ENCODE data around the gene ADAMTS3. TPM values are rescaled to one million over a fixed set of nuclear protein-coding genes. Genes with fewer than 3 reads are reported as not detected.

ADAMTS3 gene
- total RNA-seq, 2 donors from 2014 or later, result 1.2 to 2.8 TPM

DNA sequence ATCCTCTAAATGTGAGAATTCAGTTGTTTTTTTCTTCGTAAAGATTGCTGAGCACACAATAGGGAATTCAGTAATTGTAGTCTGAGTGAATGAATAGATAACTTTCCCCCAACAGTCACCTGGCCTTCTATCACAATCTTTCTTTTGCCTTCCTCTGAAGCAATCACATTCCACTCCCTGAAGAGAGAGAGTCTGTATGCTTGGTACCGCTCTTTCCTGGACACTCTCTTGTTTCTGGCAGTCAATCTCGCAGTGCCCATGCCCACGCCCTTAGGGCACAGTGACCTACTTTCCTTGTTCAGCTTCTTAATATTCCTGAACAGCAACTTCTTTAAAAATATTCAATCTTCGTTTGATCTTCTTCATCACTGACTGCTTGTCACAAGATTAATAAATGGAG is 255.9 kb downstream of the ADAMTS3 start:
- no peak for DNase-seq (ENCODE audit: low spot score)
- Histone ChIP-seq H3K36me3 (no peaks in the 10 kb centered on the region), H3K27ac (peak overlapping the region; percentile 54 to 74), H3K4me1 (peaks cover 0 to 20% of the 10 kb centered on the region in 2 donors), H3K27me3 (no peaks in the 10 kb centered on the region), H3K4me3 (no peak overlapping the region), H3K9me3 (no peaks in the 10 kb centered on the region)
- TF ChIP-seq, protein P1, sequence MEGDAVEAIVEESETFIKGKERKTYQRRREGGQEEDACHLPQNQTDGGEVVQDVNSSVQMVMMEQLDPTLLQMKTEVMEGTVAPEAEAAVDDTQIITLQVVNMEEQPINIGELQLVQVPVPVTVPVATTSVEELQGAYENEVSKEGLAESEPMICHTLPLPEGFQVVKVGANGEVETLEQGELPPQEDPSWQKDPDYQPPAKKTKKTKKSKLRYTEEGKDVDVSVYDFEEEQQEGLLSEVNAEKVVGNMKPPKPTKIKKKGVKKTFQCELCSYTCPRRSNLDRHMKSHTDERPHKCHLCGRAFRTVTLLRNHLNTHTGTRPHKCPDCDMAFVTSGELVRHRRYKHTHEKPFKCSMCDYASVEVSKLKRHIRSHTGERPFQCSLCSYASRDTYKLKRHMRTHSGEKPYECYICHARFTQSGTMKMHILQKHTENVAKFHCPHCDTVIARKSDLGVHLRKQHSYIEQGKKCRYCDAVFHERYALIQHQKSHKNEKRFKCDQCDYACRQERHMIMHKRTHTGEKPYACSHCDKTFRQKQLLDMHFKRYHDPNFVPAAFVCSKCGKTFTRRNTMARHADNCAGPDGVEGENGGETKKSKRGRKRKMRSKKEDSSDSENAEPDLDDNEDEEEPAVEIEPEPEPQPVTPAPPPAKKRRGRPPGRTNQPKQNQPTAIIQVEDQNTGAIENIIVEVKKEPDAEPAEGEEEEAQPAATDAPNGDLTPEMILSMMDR (IDR thresholded peaks at IDR 0.05), result no peak

DNA sequence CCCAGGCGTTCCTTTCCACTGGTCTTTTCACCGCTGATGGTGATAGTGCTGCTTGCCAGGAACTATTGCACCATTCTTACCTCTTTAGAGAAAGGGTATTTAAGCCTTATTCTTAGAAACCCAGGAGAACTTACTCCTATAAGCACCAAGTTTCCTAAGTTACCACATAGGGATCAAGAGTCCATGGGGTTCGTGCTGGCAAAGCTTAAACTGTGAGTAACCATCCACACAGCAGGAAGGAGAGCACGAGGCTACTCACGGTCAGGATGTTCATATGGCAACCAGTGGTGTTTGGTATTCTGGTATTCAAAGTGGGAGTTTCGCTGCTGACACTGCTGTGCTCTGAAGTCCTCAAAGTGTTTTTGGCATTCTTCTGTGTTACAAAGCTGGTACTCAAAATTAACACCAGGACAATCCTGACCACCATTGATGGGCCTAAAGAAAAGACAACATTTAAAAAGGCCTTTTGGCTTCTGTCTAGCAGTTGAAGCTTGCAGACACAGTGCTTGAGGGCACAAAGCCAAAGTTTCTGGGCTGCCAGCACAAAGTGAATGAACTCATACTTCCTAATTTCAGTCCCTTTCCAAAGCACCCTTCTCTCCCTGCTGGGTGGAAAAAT is 256.9 kb downstream of the ADAMTS3 start:
- H3K36me3 ChIP-seq, result no peaks in the 10 kb centered on the region
- H3K27me3 ChIP-seq, result no peaks in the 10 kb centered on the region
- no peaks in the 10 kb centered on the region for H3K9me3 ChIP-seq
- peak overlapping the region; percentile 54 to 74 for H3K27ac ChIP-seq
- no peak overlapping the region for H3K4me3 ChIP-seq
- H3K4me1 ChIP-seq, result peaks cover 0 to 20% of the 10 kb centered on the region in 2 donors
- TF ChIP-seq, protein P1 (IDR thresholded peaks at IDR 0.05), result no peak
- peak; percentile 84 for DNase-seq (ENCODE audit: low spot score)

DNA sequence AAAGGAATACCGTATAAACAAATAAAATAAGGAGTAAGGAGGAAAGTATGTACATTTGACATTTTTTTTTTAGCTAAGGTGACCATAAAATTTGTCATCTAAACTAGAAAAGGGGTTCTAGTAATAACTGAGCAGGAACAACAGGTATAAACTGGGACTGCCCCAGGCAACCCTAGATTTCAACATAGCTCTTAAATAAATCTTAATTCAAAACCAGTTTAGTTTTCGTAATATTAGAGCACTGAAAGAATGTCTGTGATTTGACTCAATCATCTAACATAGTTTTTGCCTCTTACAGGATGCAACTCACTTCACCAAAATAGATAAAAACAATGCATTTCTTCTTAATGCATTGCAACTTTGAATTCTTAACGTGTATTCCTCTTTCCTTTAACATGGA is 257.7 kb downstream of the ADAMTS3 start:
- TF ChIP-seq, protein P1 (IDR thresholded peaks at IDR 0.05), result no peak
- Histone ChIP-seq H3K4me3 (no peak overlapping the region), H3K4me1 (peaks cover 0 to 20% of the 10 kb centered on the region in 2 donors), H3K36me3 (no peaks in the 10 kb centered on the region), H3K27ac (peak overlapping the region; percentile 54 to 74), H3K9me3 (no peaks in the 10 kb centered on the region), H3K27me3 (no peaks in the 10 kb centered on the region)
- DNase-seq (ENCODE audit: low spot score), result no peak

DNA sequence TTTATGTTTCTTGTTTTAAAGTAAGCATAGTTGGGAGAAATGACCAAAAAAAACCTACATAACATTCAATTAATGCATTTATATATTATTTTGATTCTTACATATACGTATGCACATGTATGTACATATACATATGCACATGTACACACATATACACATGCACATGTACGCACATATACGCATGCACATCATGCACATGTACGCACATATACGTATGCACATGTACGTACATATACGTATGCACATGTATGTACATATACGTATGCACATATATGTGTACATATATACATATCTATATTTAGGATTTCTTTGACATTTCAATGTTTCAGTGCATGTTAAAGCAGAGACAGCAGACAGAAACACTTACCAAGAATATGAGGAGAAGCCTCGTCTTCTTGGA is 263.4 kb downstream of the ADAMTS3 start:
- TF ChIP-seq, protein P1 (IDR thresholded peaks at IDR 0.05), result no peak
- no peaks in the 10 kb centered on the region for H3K27me3 ChIP-seq

DNA sequence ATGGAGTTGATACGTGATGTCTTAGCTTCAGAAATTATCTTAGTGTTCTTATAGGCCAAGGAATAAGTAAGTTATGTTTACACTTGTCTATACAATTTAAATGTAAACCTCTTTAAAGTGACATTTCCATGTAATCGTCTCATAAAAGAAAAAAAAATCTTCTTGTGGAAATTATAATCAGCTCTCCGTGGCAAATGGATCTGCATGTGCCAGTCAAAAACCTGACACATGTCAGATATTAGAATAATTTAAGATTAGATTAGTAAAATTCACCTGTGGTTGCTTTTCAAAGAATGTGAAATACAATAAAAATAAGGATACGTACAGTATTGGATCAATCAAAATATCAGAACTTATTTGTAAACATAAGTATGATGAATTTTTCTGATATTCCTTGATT is 263.9 kb downstream of the ADAMTS3 start:
- no peaks in the 10 kb centered on the region for H3K9me3 ChIP-seq
- no peaks in the 10 kb centered on the region for H3K4me1 ChIP-seq
- H3K27ac ChIP-seq, result no peak overlapping the region
- DNase-seq (ENCODE audit: low spot score), result no peak
- TF ChIP-seq, protein P1 (IDR thresholded peaks at IDR 0.05), result no peak
- H3K36me3 ChIP-seq, result no peaks in the 10 kb centered on the region
- H3K27me3 ChIP-seq, result no peaks in the 10 kb centered on the region
- no peak overlapping the region for H3K4me3 ChIP-seq

More for the DNA sequence above, 263.4 kb downstream of the ADAMTS3 start:
- H3K4me3 ChIP-seq, result no peak overlapping the region
- H3K36me3 ChIP-seq, result no peaks in the 10 kb centered on the region
- H3K27ac ChIP-seq, result no peak overlapping the region
- H3K4me1 ChIP-seq, result no peaks in the 10 kb centered on the region
- DNase-seq (ENCODE audit: low spot score), result no peak
- no peaks in the 10 kb centered on the region for H3K9me3 ChIP-seq

Data from right atrium auricular region (tissue), 2 donors.